ENCODE data around the gene GPD1.

DNA sequence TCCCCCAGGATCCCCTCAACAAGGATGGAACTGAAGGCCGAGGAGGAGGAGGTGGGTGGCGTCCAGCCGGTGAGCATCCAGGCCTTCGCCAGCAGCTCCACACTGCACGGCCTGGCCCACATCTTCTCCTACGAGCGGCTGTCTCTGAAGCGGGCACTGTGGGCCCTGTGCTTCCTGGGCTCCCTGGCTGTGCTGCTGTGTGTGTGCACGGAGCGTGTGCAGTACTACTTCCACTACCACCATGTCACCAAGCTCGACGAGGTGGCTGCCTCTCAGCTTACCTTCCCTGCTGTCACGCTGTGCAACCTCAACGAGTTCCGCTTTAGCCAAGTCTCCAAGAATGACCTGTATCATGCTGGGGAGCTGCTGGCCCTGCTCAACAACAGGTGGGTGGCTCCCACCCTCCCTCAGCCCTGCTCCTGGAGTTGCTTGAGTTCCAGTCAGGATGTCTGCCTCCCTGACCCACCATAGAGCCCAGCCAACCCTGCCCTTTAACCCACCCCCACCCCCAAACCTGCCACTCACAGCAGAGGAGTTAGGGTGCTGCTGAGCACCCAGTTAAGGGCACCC is 45.0 kb upstream of the GPD1 start:
- TF ChIP-seq CTCF (conservative IDR thresholded peaks at IDR 0.05; ENCODE audit: low read length): no peak
- TF ChIP-seq EZH2phosphoT487 (IDR thresholded peaks at IDR 0.05; ENCODE audit: borderline replicate concordance): no peak

Data from Loucy (cell line).